Frontal cortex (tissue), 4 donors: ENCODE measurements around the gene DIAPH1. TPM values are rescaled to one million over a fixed set of nuclear protein-coding genes. Genes with fewer than 3 reads are reported as not detected.

ENCODE experiments used
- DNase-seq, 2 donors: peaks; one replicate each; pipeline ENCODE4 v3.0.0; 2012; ENCODE audit warnings: low spot score in 2 of 2
- FAIRE-seq: peaks from 2 replicates; lab custom pipeline; 2012; peaks lifted over from hg19 to GRCh38; lab: Jason Lieb, UNC
- total RNA-seq: library from RNA; depleted of rRNA; stranded (reverse); fragments of >200 nt; gene quantifications from one replicate; pipeline ENCODE4 v1.2.3, GENCODE V29; 2014
- donor health status: control.
- donor health status: control.
- donor health status: control.

The DIAPH1 gene
- total RNA-seq, result 22.4 TPM

DNA sequence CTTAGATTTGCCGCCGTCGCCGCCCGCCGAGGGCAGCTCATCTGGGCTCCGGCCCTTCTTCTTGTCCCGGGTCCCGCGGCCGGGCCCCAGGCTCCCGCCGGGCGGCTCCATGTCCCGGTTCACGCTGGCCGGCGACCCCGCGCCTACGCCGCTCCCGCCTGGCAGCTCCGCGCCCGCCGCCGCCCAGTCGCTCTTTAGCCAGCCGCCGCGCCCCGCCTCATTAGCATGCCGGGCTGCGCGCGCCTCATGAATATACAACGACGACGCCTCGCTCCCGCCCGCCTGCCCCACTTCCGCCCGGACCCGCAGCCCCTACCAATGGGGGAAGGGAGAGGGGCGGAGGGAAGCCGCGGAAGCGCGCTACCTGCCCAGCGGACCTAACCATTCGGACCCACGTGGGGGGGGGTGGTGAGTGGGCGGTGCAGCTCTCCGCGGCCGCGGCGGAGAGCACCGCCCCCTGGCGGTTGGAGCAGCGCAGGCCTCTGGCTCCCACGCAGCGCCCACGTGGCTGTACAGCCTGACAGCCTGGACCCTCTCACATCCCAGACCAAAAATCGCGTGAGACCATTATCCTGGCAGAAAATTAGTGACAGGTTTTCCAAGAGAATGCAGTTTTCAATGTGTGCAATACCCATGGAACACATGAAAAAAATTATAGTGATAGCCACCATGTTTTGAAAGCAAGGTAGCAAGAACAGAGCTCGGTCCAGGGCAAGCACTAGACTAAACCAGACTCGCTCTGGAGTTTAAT, at the start of gene DIAPH1:
DIAPH1 (minus strand) TSS at position 197 of the 751 bp plus-strand sequence; CDS start at position 111, 86 bp downstream.
- DNase-seq (peak; percentile 87 to 90), FAIRE-seq (no peak)

- DNase-seq (no peak), FAIRE-seq (no peak)
Observed at GRCh38 chr5:141665995-141666940, 47.5 kb upstream of the DIAPH1 start.

DNA sequence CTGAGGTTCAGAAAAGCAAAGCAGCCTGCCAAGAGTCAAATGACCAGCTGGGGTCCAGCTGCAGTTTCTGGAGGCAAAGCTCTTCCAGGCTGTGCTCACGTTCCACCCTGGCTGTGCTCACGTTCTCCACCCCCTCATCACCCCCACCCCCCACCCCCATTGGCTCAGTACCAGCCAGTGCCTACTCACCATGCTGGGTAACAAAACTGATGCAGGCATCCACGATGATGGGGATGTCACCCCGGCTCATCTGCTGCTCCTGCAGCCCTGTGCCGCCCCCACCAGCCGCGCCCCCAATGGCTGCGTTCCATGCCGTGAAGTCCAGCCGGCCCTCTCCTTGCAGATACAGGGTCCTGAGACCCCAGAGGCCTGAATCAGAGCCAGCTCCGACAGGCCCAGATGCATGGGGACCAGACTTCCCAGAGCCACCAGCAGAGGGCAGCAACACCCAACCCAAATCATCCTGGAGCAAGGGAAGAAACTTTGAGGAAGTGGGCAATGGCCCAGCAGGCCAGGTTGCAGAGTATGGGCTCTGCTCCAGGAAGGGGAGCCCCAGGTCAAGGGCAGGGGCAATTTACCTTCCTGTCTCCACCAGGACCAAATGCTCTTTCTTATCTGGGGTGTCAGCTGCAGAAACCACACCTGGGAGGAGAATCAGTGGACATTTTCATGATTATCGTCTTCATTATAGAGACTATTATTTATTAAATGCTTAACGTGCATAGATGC, 46.1 kb upstream of the DIAPH1 start:
- DNase-seq (peak; percentile 72 to 81), FAIRE-seq (no peak)

- DNase-seq, result no peak
- FAIRE-seq, result no peak
Observed at GRCh38 chr5:141663506-141663905, 44.7 kb upstream of the DIAPH1 start.

DNA sequence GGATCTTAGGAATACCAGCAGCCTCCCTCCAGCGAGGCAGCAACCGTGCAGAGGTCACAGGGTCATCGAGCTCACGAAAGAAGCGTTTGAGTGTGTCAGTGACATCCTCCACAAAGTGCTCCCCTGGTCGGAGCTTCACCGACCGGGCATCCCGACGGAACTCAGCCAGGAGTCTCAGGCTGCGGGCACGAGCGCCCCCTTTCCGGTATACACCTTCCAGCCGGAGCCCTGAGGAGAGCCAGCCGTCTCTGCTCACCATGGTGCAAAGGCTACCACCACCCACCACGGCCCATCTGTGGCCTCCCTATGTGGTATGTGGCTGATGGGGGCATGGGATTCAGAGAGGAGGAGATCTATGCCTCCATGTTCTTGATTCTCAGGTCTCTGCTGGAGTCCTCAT, 43.2 kb upstream of the DIAPH1 start:
- FAIRE-seq, result no peak
- no peak for DNase-seq

- DNase-seq, result no peak
- no peak for FAIRE-seq
Observed at GRCh38 chr5:141657937-141658545, 39.2 kb upstream of the DIAPH1 start.

DNA sequence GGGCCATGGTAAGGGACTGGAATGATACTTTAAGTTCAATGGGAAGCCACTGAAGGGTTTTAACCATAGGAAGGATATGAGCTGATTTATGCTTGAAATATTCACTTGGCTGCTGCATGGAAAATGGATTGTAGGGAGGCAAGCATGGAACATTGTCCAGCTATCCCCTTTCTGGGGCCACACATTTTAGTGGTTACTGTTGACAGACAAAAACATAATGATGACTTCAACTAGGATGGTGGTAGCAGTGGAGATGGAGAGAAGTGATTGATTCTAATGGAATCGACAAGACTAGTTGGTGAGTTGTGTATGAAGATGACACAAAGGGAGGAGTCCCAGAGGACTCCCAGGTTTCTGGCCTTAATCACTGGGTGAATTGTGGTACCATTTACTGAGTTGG, 38.6 kb upstream of the DIAPH1 start:
- no peak for FAIRE-seq
- no peak for DNase-seq

DNA sequence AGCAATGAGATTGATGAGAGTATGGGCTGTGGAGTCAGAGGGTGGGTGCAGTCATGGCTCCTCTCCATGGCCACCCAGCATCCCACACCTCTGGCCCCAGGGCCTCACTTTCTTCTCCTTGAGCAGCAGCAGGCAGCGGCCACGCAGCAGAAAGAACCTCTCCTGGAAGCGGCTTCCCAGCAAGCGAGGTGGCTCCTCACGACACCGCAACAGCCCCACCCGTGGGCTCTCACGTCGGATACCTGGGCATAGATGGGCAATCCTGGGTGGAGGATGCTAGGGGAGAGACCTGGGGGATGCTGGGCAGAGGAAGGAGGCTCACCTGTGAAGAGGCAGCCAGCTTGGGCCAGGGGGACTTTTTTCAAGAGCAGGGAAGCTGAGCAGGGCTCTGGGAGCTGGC, 37.6 kb upstream of the DIAPH1 start:
- DNase-seq, result no peak

GRCh38 chr5:141655020-141655419, 36.2 kb upstream of the DIAPH1 start:
- FAIRE-seq, result no peak
- no peak for DNase-seq

More for the DNA sequence above, 37.6 kb upstream of the DIAPH1 start:
- FAIRE-seq, result no peak

- no peak for FAIRE-seq
Observed at GRCh38 chr5:141654298-141654697, 35.5 kb upstream of the DIAPH1 start.

GRCh38 chr5:141651728-141652105, 32.9 kb upstream of the DIAPH1 start:
- no peak for DNase-seq
- FAIRE-seq, result no peak

More at GRCh38 chr5:141654298-141654697, 35.5 kb upstream of the DIAPH1 start:
- no peak for DNase-seq

DNA sequence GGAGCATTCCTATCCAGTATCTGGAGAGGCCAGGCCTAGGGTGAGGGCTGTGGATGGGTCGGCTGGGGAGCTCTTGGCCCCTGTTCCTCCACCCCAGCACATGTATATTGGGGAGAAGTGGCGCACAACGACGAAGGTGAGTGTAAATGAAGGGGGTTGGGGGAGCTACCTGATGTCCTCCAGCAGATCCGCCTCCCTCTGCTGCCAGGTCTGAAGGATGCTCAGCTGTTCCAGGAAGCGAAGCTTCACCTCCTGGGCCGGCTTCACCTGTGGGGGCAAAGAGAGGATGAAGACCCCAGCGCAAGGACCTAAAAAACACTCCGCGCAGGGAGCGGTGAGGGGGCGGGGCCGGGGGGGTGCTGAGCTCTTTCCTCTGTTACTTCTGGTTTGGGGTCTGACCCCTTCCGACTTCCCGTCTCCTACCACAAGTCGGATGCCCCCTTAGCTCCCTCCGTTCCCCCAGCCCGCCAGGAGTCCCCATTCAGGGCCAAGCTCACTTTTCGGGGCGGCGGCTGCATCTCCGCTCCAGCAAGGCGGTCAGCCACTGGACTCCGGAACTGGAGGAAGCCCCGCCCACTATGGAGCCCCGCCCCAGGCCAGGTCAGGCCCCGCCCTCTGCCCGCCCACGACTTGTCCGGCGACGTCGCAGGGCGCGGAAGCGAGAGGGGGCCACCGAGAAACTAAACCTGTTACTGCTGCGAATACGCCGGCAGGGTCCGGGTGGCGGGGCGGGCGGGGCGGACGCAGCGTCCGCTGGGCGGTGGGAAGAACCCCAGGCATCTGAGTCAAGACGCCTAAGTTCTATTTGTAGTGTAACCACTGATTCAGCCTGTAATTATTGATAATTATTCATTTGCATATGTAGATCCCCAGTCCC, 32.3 kb upstream of the DIAPH1 start, which contains the start of gene FCHSD1:
FCHSD1 (minus strand) TSS at position 568 of the 877 bp plus-strand sequence; CDS start at position 518, 50 bp downstream.
- FAIRE-seq (no peak), DNase-seq (peak; percentile 89 to 99)

DNA sequence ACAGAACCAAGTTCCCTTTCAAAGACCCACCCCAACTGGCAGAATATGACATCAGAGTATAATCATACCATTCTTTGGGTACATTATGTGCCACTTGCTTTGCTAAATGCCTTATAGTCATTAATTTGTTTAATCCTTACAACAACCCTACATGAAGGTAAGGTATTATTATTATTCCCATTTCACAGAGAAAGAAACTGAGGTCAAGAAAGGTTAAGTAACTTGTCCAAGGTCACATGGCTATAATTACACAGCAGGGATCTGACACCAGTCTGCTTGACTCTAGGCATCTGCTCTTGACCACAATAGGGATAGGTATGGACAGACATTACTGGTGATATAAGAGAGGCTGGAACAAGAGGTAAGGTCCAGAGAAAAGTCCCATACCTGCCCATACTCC, 31.2 kb upstream of the DIAPH1 start:
- FAIRE-seq, result no peak

DNA sequence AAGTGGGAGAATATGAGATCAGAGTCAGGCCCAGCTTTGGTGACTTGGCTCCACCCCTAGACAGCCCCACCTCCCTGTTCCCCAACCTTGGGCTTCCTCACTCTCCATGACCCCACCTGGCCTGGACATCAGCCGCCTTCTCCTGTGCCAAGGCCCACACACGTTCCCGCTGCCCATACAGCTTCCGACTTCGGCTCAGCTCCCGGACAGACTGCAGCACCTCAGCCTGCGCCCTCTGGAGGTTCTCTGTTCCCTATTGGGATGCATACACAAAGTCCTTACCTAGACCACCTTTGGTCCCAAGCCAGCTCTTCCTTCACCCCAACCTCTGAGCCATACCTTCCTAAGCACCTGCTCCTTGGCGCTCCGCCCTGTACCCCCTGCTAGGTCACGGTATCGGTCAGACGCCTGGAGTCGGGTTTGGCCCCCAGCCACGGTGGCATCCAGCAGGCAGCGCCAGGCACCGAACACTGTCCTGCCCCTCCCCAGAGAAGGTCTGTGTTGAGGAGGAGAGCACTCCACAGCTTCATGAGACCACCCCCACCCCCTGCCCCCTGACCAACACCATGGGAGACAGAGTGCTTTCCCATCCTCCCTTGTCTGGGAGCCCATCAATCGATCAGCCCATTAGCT, 30.4 kb upstream of the DIAPH1 start:
- FAIRE-seq (no peak), DNase-seq (no peak)

More for the DNA sequence above, 31.2 kb upstream of the DIAPH1 start:
- DNase-seq, result no peak

GRCh38 chr5:141647851-141648250, 29.1 kb upstream of the DIAPH1 start:
- FAIRE-seq, result no peak
- DNase-seq, result no peak

GRCh38 chr5:141647242-141647641, 28.4 kb upstream of the DIAPH1 start:
- no peak for DNase-seq
- no peak for FAIRE-seq

- no peak for FAIRE-seq
Observed at GRCh38 chr5:141646026-141646425, 27.2 kb upstream of the DIAPH1 start.

DNA sequence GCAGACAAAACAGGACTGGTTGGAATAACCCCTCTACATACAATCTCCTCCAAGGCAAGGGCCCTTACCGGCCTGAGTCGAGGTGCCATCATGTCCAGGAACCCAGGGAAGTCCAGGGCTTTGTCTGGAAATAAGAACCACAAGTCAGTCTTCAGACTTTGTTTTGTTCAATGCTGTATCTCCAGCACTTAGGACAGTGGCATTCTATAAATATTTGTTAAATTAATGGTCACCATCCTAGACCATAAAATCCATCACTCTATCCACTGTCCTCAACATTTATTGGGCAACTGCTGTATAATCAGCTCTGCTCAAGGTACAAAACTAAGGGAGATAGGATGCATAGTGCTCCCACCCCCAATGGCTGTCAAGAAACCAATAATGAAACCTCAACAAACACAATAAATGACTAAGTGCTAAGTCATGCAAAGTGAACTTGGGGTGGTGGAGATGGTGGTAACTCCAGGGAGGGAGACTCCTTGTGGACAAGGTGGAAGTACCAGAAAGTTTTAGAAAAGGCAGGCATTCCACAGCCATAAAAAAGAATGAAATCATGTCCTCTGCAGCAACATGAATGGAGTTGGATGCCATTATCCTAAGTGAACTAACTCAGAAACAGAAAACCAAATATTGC, 23.0 kb upstream of the DIAPH1 start:
- no peak for FAIRE-seq
- DNase-seq, result no peak

More at GRCh38 chr5:141646026-141646425, 27.2 kb upstream of the DIAPH1 start:
- DNase-seq, result no peak
